ENCODE data around the gene AKT3.

- TF ChIP-seq, protein P1, sequence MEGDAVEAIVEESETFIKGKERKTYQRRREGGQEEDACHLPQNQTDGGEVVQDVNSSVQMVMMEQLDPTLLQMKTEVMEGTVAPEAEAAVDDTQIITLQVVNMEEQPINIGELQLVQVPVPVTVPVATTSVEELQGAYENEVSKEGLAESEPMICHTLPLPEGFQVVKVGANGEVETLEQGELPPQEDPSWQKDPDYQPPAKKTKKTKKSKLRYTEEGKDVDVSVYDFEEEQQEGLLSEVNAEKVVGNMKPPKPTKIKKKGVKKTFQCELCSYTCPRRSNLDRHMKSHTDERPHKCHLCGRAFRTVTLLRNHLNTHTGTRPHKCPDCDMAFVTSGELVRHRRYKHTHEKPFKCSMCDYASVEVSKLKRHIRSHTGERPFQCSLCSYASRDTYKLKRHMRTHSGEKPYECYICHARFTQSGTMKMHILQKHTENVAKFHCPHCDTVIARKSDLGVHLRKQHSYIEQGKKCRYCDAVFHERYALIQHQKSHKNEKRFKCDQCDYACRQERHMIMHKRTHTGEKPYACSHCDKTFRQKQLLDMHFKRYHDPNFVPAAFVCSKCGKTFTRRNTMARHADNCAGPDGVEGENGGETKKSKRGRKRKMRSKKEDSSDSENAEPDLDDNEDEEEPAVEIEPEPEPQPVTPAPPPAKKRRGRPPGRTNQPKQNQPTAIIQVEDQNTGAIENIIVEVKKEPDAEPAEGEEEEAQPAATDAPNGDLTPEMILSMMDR (conservative IDR thresholded peaks at IDR 0.05) = no peak
- TF ChIP-seq ZFX (IDR thresholded peaks at IDR 0.05) = no peak
Observed at GRCh38 chr1:243508303-243508713, 341.7 kb downstream of the AKT3 start.

Data from C4-2B (cell line).